ENCODE measurements around the gene TFR2.

- no peak for TF ChIP-seq CTCF (conservative IDR thresholded peaks at IDR 0.05)
- TF ChIP-seq EZH2 (IDR thresholded peaks at IDR 0.05; ENCODE audit: low read depth), result no peak
Measured at GRCh38 chr7:100688326-100688860, 47.0 kb upstream of the TFR2 start.
